ENCODE results near the gene ALDH3A2.
"Not testable (repeated sequence)": the region's sequence is repeated elsewhere in the genome, so short reads cannot be mapped to it uniquely, and the experiment has no call there.

The ALDH3A2 gene

GRCh38 chr17:19649274-19649541, 657 bp downstream of the ALDH3A2 start:
- no peak for DNase-seq (ENCODE audit: insufficient read length, low spot score)
- no peak for FAIRE-seq

GRCh38 chr17:19650826-19651225, 2.3 kb downstream of the ALDH3A2 start:
- DNase-seq (ENCODE audit: insufficient read length, low spot score) = no peak
- no peak for FAIRE-seq

- FAIRE-seq (no peak), DNase-seq (ENCODE audit: insufficient read length, low spot score) (no peak)
These were observed 3.1 kb downstream of the ALDH3A2 start for GRCh38 chr17:19651451-19652238.

GRCh38 chr17:19652595-19652994, 4.0 kb downstream of the ALDH3A2 start:
- no peak for DNase-seq (ENCODE audit: insufficient read length, low spot score)
- no peak for FAIRE-seq

- FAIRE-seq (no peak), DNase-seq (ENCODE audit: insufficient read length, low spot score) (no peak)
These were observed 5.9 kb downstream of the ALDH3A2 start for GRCh38 chr17:19654342-19654886.

- no peak for DNase-seq (ENCODE audit: insufficient read length, low spot score)
These were observed 6.3 kb downstream of the ALDH3A2 start for GRCh38 chr17:19654896-19655295.

GRCh38 chr17:19656336-19656735, 7.8 kb downstream of the ALDH3A2 start:
- FAIRE-seq (no peak), DNase-seq (ENCODE audit: insufficient read length, low spot score) (no peak)

More at GRCh38 chr17:19654896-19655295, 6.3 kb downstream of the ALDH3A2 start:
- no peak for FAIRE-seq

- FAIRE-seq (no peak), DNase-seq (ENCODE audit: insufficient read length, low spot score) (no peak)
These were observed 8.5 kb downstream of the ALDH3A2 start for GRCh38 chr17:19656851-19657581.

GRCh38 chr17:19659366-19660177, 11.0 kb downstream of the ALDH3A2 start:
- DNase-seq (ENCODE audit: insufficient read length, low spot score) (no peak), FAIRE-seq (no peak)

- FAIRE-seq = no peak
- DNase-seq (ENCODE audit: insufficient read length, low spot score) = no peak
These were observed 11.8 kb downstream of the ALDH3A2 start for GRCh38 chr17:19660219-19660870.

GRCh38 chr17:19661121-19661520, 12.6 kb downstream of the ALDH3A2 start:
- no peak for DNase-seq (ENCODE audit: insufficient read length, low spot score)
- FAIRE-seq = no peak

GRCh38 chr17:19663097-19663496, 14.5 kb downstream of the ALDH3A2 start:
- FAIRE-seq (peak; percentile 20), DNase-seq (ENCODE audit: insufficient read length, low spot score) (no peak)

GRCh38 chr17:19664136-19664820, 15.7 kb downstream of the ALDH3A2 start:
- DNase-seq (ENCODE audit: insufficient read length, low spot score) = no peak
- no peak for FAIRE-seq

- no peak for DNase-seq (ENCODE audit: insufficient read length, low spot score)
- peak; percentile 68 for FAIRE-seq
These were observed 16.2 kb downstream of the ALDH3A2 start for GRCh38 chr17:19664821-19665181.

GRCh38 chr17:19669680-19670079, 21.1 kb downstream of the ALDH3A2 start:
- DNase-seq (ENCODE audit: insufficient read length, low spot score) = not testable (repeated sequence)
- peak; percentile 49 for FAIRE-seq

- DNase-seq (ENCODE audit: insufficient read length, low spot score) = no peak
- peak; percentile 36 for FAIRE-seq
These were observed 22.4 kb downstream of the ALDH3A2 start for GRCh38 chr17:19670908-19671307.

- FAIRE-seq (no peak), DNase-seq (ENCODE audit: insufficient read length, low spot score) (no peak)
These were observed 22.9 kb downstream of the ALDH3A2 start for GRCh38 chr17:19671433-19671832.

- DNase-seq (ENCODE audit: insufficient read length, low spot score) (no peak), FAIRE-seq (peak; percentile 49)
These were observed 23.6 kb downstream of the ALDH3A2 start for GRCh38 chr17:19672009-19672750.

- DNase-seq (ENCODE audit: insufficient read length, low spot score) = no peak
- FAIRE-seq = no peak
These were observed 25.1 kb downstream of the ALDH3A2 start for GRCh38 chr17:19673623-19674022.

Measured in HTR-8/SVneo (cell line).